NB4 (cell line): ENCODE measurements around the gene CTBP2.

Source experiments
- DNase-seq: peaks from one replicate; pipeline ENCODE4 v3.0.0; 2010; ENCODE audit warnings: low read depth
- H3K4me3 ChIP-seq: one replicate; pipeline ENCODE4 v1.5.1; 2011; ENCODE audit warnings: mild to moderate bottlenecking, low read depth, low read length, moderate library complexity
- CTCF ChIP-seq: IDR thresholded peaks from one replicate; pipeline ENCODE4 v1.5.1; 2012; ENCODE audit warnings: low read depth, low read length
- MYC ChIP-seq: IDR thresholded peaks from 2 replicates; pipeline ENCODE4 v1.6.1; 2011; ENCODE audit warnings: low read depth, low read length
- POLR2A ChIP-seq: IDR thresholded peaks from 2 replicates; pipeline ENCODE4 v1.6.1; 2011; ENCODE audit warnings: mild to moderate bottlenecking; ENCODE audit not compliant: insufficient read length; ENCODE audit errors: extremely low read depth
- TF ChIP-seq, protein P1 (sequence below): IDR thresholded peaks from 2 replicates; pipeline ENCODE4 v1.6.1; 2011; ENCODE audit warnings: low read depth, low read length

CTBP2 gene

GRCh38 chr10:124998624-124999291, 161.6 kb downstream of the CTBP2 start:
- H3K4me3 ChIP-seq, result no peak overlapping the region
- DNase-seq, result no peak
- TF ChIP-seq, protein P1, sequence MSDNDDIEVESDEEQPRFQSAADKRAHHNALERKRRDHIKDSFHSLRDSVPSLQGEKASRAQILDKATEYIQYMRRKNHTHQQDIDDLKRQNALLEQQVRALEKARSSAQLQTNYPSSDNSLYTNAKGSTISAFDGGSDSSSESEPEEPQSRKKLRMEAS, result no peak
- TF ChIP-seq POLR2A (no peak), MYC (no peak), CTCF (no peak)

- TF ChIP-seq, protein P1, result no peak
- TF ChIP-seq MYC, result no peak
- TF ChIP-seq POLR2A, result no peak
- no peak for TF ChIP-seq CTCF
- H3K4me3 ChIP-seq, result no peak overlapping the region
- DNase-seq, result no peak
Observed at GRCh38 chr10:124997771-124998623, 162.4 kb downstream of the CTBP2 start.

GRCh38 chr10:124997306-124997705, 163.1 kb downstream of the CTBP2 start:
- DNase-seq, result no peak
- TF ChIP-seq MYC (no peak), CTCF (no peak), POLR2A (no peak)
- no peak overlapping the region for H3K4me3 ChIP-seq

DNA sequence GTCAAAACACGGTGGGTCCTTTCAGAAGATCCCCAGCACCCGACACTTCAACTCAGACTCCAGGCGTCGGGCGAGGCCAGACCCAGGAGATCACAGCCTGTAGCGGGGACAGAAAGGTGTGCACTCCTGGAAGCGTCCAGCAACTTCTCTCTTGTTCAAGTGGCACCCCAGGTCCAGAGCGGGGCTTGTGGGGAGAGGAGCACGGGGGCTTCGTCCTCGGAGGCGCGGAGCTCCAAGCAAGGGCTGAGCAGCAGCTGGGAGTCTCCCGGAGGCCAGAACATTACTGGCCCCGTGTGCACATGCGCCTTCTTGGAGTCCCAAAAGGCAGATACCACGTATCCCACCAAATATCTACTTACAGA, 163.5 kb downstream of the CTBP2 start:
- no peak overlapping the region for H3K4me3 ChIP-seq
- TF ChIP-seq MYC, result no peak
- TF ChIP-seq, protein P1, result no peak
- no peak for TF ChIP-seq CTCF
- no peak for TF ChIP-seq POLR2A
- no peak for DNase-seq

- no peak for DNase-seq
- no peak overlapping the region for H3K4me3 ChIP-seq
- TF ChIP-seq CTCF (no peak), POLR2A (no peak), MYC (no peak)
- TF ChIP-seq, protein P1, result no peak
Observed at GRCh38 chr10:124996127-124996853, 164.1 kb downstream of the CTBP2 start.
